Mesenchymal stem cell (in vitro differentiated cells and primary cell): ENCODE data around the gene RPL19.

Experiments
- DNase-seq: peaks from one replicate; pipeline ENCODE4 v3.0.0-alpha.2; 2013
- H2AFZ ChIP-seq: one replicate; pipeline ENCODE4 v1.6.1; 2013; ENCODE audit warnings: low read depth, mild to moderate bottlenecking, control low read depth, inconsistent platforms, low read length, moderate library complexity
- H2AK5ac ChIP-seq: 2 replicates; pipeline ENCODE4 v1.6.1; 2013; ENCODE audit warnings: low read length, moderate library complexity, mild to moderate bottlenecking, inconsistent platforms; ENCODE audit not compliant: severe bottlenecking
- H2BK120ac ChIP-seq: one replicate; pipeline ENCODE4 v1.6.1; 2013; ENCODE audit warnings: low read depth, mild to moderate bottlenecking, inconsistent platforms, low read length, moderate library complexity
- H2BK12ac ChIP-seq, 2 experiments: one replicate each; pipeline ENCODE4 v1.6.1; 2013; ENCODE audit warnings: inconsistent platforms in 2 of 2, low read length in 2 of 2, mild to moderate bottlenecking in 2 of 2, moderate library complexity in 2 of 2, control low read depth in 1 of 2
- H2BK15ac ChIP-seq: one replicate; pipeline ENCODE4 v1.6.1; 2013; ENCODE audit warnings: mild to moderate bottlenecking, low read depth, inconsistent platforms; ENCODE audit not compliant: poor library complexity, severe bottlenecking
- H2BK5ac ChIP-seq: 2 replicates; pipeline ENCODE4 v1.6.1; 2013; ENCODE audit warnings: low read depth, mild to moderate bottlenecking, low read length, control low read depth, inconsistent platforms; ENCODE audit not compliant: poor library complexity, severe bottlenecking
- H3K14ac ChIP-seq, 2 experiments: one replicate each; pipeline ENCODE4 v1.6.1; 2013; ENCODE audit warnings: inconsistent platforms in 2 of 2, low read length in 2 of 2, control low read depth in 1 of 2, mild to moderate bottlenecking in 1 of 2, moderate library complexity in 1 of 2
- H3K18ac ChIP-seq, 2 experiments: one replicate each; pipeline ENCODE4 v1.6.1; 2013; ENCODE audit warnings: inconsistent platforms in 2 of 2, low read length in 2 of 2, control low read depth in 1 of 2, low read depth in 1 of 2, mild to moderate bottlenecking in 1 of 2
- H3K23ac ChIP-seq, 2 experiments: one replicate each; pipeline ENCODE4 v1.6.1; 2013; ENCODE audit warnings: inconsistent platforms in 2 of 2, low read length in 2 of 2, mild to moderate bottlenecking in 2 of 2, moderate library complexity in 2 of 2, control low read depth in 1 of 2
- H3K27ac ChIP-seq: 2 replicates; pipeline ENCODE4 v1.5.1; 2013; ENCODE audit warnings: mild to moderate bottlenecking, moderate library complexity, low read length, control low read depth, inconsistent platforms; ENCODE audit not compliant: poor library complexity, severe bottlenecking
- H3K27me3 ChIP-seq, 2 experiments: 2 replicates each; pipeline versions ENCODE4 v1.6.1 to v1.7.0; 2013; ENCODE audit warnings: low read length in 2 of 2, mild to moderate bottlenecking in 2 of 2, moderate library complexity in 2 of 2, control low read depth in 1 of 2, inconsistent platforms in 1 of 2; ENCODE audit not compliant: control insufficient read depth in 1 of 2, insufficient read depth in 1 of 2
- H3K36me3 ChIP-seq, 2 experiments: 2 replicates each; pipeline versions ENCODE4 v1.6.1 to v1.7.0; 2013; ENCODE audit warnings: low read length in 2 of 2, control low read depth in 1 of 2, inconsistent platforms in 1 of 2, low read depth in 1 of 2, mild to moderate bottlenecking in 1 of 2; ENCODE audit not compliant: insufficient read depth in 2 of 2, control insufficient read depth in 1 of 2
- H3K4ac ChIP-seq, 2 experiments: one replicate each; pipeline ENCODE4 v1.6.1; 2013; ENCODE audit warnings: inconsistent platforms in 2 of 2, low read length in 2 of 2, mild to moderate bottlenecking in 2 of 2, moderate library complexity in 2 of 2, control low read depth in 1 of 2, low read depth in 1 of 2
- H3K4me1 ChIP-seq: 2 replicates; pipeline ENCODE4 v1.6.1; 2013; ENCODE audit warnings: low read depth, low read length, control low read depth; ENCODE audit not compliant: control insufficient read depth, insufficient read depth
- H3K4me2 ChIP-seq: 2 replicates; pipeline ENCODE4 v1.6.1; 2013; ENCODE audit warnings: low read length, mild to moderate bottlenecking, inconsistent platforms; ENCODE audit not compliant: poor library complexity, severe bottlenecking
- H3K4me3 ChIP-seq, 2 experiments: 2 replicates each; pipeline versions ENCODE4 v1.5.1 to v1.7.0; 2013; ENCODE audit warnings: low read length in 2 of 2, mild to moderate bottlenecking in 2 of 2, control low read depth in 1 of 2, low read depth in 1 of 2; ENCODE audit not compliant: insufficient read depth in 1 of 2
- H3K79me1 ChIP-seq: replicated peaks from 2 replicates; pipeline ENCODE4 v1.6.1; 2013; ENCODE audit warnings: mild to moderate bottlenecking, control low read depth, low read length, inconsistent platforms; ENCODE audit not compliant: poor library complexity, severe bottlenecking
- H3K9ac ChIP-seq: 2 replicates; pipeline ENCODE4 v1.7.0; 2013; ENCODE audit warnings: mild to moderate bottlenecking, low read length, moderate library complexity
- H3K9me3 ChIP-seq: 2 replicates; pipeline ENCODE4 v1.7.0; 2013; ENCODE audit warnings: mild to moderate bottlenecking, low read length; ENCODE audit not compliant: control insufficient read depth
- H4K8ac ChIP-seq: one replicate; pipeline ENCODE4 v1.6.1; 2013; ENCODE audit warnings: inconsistent platforms, mild to moderate bottlenecking, low read length, moderate library complexity
- H4K91ac ChIP-seq: one replicate; pipeline ENCODE4 v1.6.1; 2013; ENCODE audit warnings: mild to moderate bottlenecking, low read length, inconsistent platforms
- WGBS: methylation state at CpG from one replicate; pipeline ENCODE4 v1.1.7; 2013; ENCODE audit warnings: mixed read lengths; 5-methylcytosine and 5-hydroxymethylcytosine counted together

The RPL19 gene

GRCh38 chr17:39221572-39221971 lies 21.5 kb downstream of the RPL19 start:
- no peak overlapping the region for H3K9ac ChIP-seq
- no peak overlapping the region for H2BK12ac ChIP-seq
- no peaks in the 10 kb centered on the region for H3K9me3 ChIP-seq
- H3K4ac ChIP-seq: no peak overlapping the region
- 92% methylated on average over 6 of the region's 6 CpGs for WGBS
- no peak overlapping the region for H3K23ac ChIP-seq
- H3K18ac ChIP-seq: no peak overlapping the region
- no peak for DNase-seq
- no peak overlapping the region for H3K27ac ChIP-seq
- peaks cover 48 to 73% of the 10 kb centered on the region in 2 experiments for H3K27me3 ChIP-seq
- no peak overlapping the region for H3K4me2 ChIP-seq
- no peak overlapping the region for H2BK15ac ChIP-seq
- no peak overlapping the region for H2AFZ ChIP-seq
- H4K91ac ChIP-seq: no peak overlapping the region
- H3K79me1 ChIP-seq: no peaks in the 10 kb centered on the region
- H3K36me3 ChIP-seq: no peaks in the 10 kb centered on the region
- H2AK5ac ChIP-seq: no peak overlapping the region
- H3K4me1 ChIP-seq: peaks cover 21% of the 10 kb centered on the region
- no peak overlapping the region for H3K14ac ChIP-seq
- H3K4me3 ChIP-seq: no peak overlapping the region
- H4K8ac ChIP-seq: no peak overlapping the region
- H2BK5ac ChIP-seq: no peak overlapping the region
- no peak overlapping the region for H2BK120ac ChIP-seq

- Histone ChIP-seq H3K4me1 (peaks cover 21% of the 10 kb centered on the region), H3K27me3 (peaks cover 48 to 73% of the 10 kb centered on the region in 2 experiments)
These were observed 22.1 kb downstream of the RPL19 start for GRCh38 chr17:39222151-39222550.

GRCh38 chr17:39222866-39223834 lies 23.1 kb downstream of the RPL19 start:
- Histone ChIP-seq H2AK5ac (no peak overlapping the region), H3K9ac (no peak overlapping the region), H4K91ac (no peak overlapping the region), H3K4me3 (no peak overlapping the region), H3K18ac (no peak overlapping the region), H3K27ac (no peak overlapping the region), H3K27me3 (peaks cover 50 to 71% of the 10 kb centered on the region in 2 experiments), H3K4me1 (peaks cover 16% of the 10 kb centered on the region), H3K14ac (no peak overlapping the region), H3K9me3 (no peaks in the 10 kb centered on the region), H2BK15ac (no peak overlapping the region), H2BK120ac (no peak overlapping the region), H3K36me3 (no peaks in the 10 kb centered on the region), H2AFZ (no peak overlapping the region), H2BK12ac (no peak overlapping the region), H3K23ac (no peak overlapping the region), H4K8ac (no peak overlapping the region), H3K4ac (no peak overlapping the region), H2BK5ac (no peak overlapping the region), H3K4me2 (no peak overlapping the region), H3K79me1 (no peaks in the 10 kb centered on the region)
- WGBS: 88% methylated on average over 4 of the region's 9 CpGs
- DNase-seq: no peak

More at GRCh38 chr17:39222151-39222550, 22.1 kb downstream of the RPL19 start:
- no peak overlapping the region for H3K4ac ChIP-seq
- H2BK5ac ChIP-seq: no peak overlapping the region
- no peak overlapping the region for H3K18ac ChIP-seq
- no peak overlapping the region for H3K14ac ChIP-seq
- no peaks in the 10 kb centered on the region for H3K79me1 ChIP-seq
- no peak overlapping the region for H2BK12ac ChIP-seq
- no peak overlapping the region for H2BK120ac ChIP-seq
- no peak overlapping the region for H3K23ac ChIP-seq
- H3K9ac ChIP-seq: no peak overlapping the region
- H4K91ac ChIP-seq: no peak overlapping the region
- no peak overlapping the region for H3K4me2 ChIP-seq
- no peaks in the 10 kb centered on the region for H3K9me3 ChIP-seq
- no peak overlapping the region for H4K8ac ChIP-seq
- WGBS: 91% methylated on average over 7 of the region's 7 CpGs
- no peaks in the 10 kb centered on the region for H3K36me3 ChIP-seq
- H3K4me3 ChIP-seq: no peak overlapping the region
- no peak overlapping the region for H2AFZ ChIP-seq
- DNase-seq: no peak
- no peak overlapping the region for H2AK5ac ChIP-seq
- no peak overlapping the region for H2BK15ac ChIP-seq
- H3K27ac ChIP-seq: no peak overlapping the region

GRCh38 chr17:39223907-39224777 lies 24.1 kb downstream of the RPL19 start:
- Histone ChIP-seq H2AK5ac (no peak overlapping the region), H3K9me3 (no peaks in the 10 kb centered on the region), H3K27me3 (peaks cover 47 to 62% of the 10 kb centered on the region in 2 experiments), H3K27ac (no peak overlapping the region), H3K4me3 (no peak overlapping the region), H3K4me2 (peak overlapping the region; percentile 38), H3K18ac (no peak overlapping the region), H3K36me3 (no peaks in the 10 kb centered on the region), H3K9ac (no peak overlapping the region), H3K4me1 (peaks cover 15% of the 10 kb centered on the region), H3K23ac (no peak overlapping the region), H3K4ac (no peak overlapping the region), H2BK5ac (no peak overlapping the region), H2BK120ac (no peak overlapping the region), H4K8ac (no peak overlapping the region), H2AFZ (no peak overlapping the region), H2BK15ac (no peak overlapping the region), H3K79me1 (no peaks in the 10 kb centered on the region), H4K91ac (no peak overlapping the region), H2BK12ac (no peak overlapping the region), H3K14ac (no peak overlapping the region)
- DNase-seq: no peak
- 21% methylated on average over 24 of the region's 33 CpGs for WGBS
